Inferior parietal cortex (tissue), 1 donor: ENCODE results near the gene NAGLU.
"Not testable (repeated sequence)": the region's sequence is repeated elsewhere in the genome, so short reads cannot be mapped to it uniquely, and the experiment has no call there.

ENCODE experiments used
- DNase-seq: peaks from one replicate; pipeline ENCODE4 v3.0.0-alpha.2; 2016; ENCODE audit errors: extremely low spot score

The NAGLU gene

GRCh38 chr17:42521036-42521435, 15.0 kb upstream of the NAGLU start:
- no peak for DNase-seq

- DNase-seq, result no peak
Measured at GRCh38 chr17:42521666-42522262, 14.3 kb upstream of the NAGLU start.

- no peak for DNase-seq
Measured at GRCh38 chr17:42522263-42522790, 13.7 kb upstream of the NAGLU start.

- DNase-seq, result no peak
Measured at GRCh38 chr17:42522798-42523278, 13.2 kb upstream of the NAGLU start.

- no peak for DNase-seq
Measured at GRCh38 chr17:42525221-42525620, 10.8 kb upstream of the NAGLU start.

- DNase-seq, result no peak
Measured at GRCh38 chr17:42526031-42526444, 10.0 kb upstream of the NAGLU start.

GRCh38 chr17:42527932-42528331, 8.1 kb upstream of the NAGLU start:
- no peak for DNase-seq

- no peak for DNase-seq
Measured at GRCh38 chr17:42529061-42529460, 7.0 kb upstream of the NAGLU start.

- no peak for DNase-seq
Measured at GRCh38 chr17:42530952-42531454, 5.0 kb upstream of the NAGLU start.

- DNase-seq, result peak; percentile 65
Measured at GRCh38 chr17:42531455-42532354, 4.3 kb upstream of the NAGLU start.

GRCh38 chr17:42535155-42536047, 640 bp upstream of the NAGLU start:
- no peak for DNase-seq

- peak; percentile 65 for DNase-seq
Measured at GRCh38 chr17:42536372-42537155, 523 bp downstream of the NAGLU start.

- DNase-seq, result no peak
Measured at GRCh38 chr17:42537156-42537805, 1.2 kb downstream of the NAGLU start.

- DNase-seq, result no peak
Measured at GRCh38 chr17:42537826-42538451, 1.9 kb downstream of the NAGLU start.

GRCh38 chr17:42538482-42538881, 2.4 kb downstream of the NAGLU start:
- no peak for DNase-seq

GRCh38 chr17:42540558-42540957, 4.5 kb downstream of the NAGLU start:
- not testable (repeated sequence) for DNase-seq

GRCh38 chr17:42541041-42541833, 5.2 kb downstream of the NAGLU start:
- DNase-seq, result no peak

- DNase-seq, result no peak
Measured at GRCh38 chr17:42543190-42544079, 7.4 kb downstream of the NAGLU start.
